H1 (cell line): ENCODE data around the gene RELN.

ENCODE experiments used
- CTCF ChIP-seq, 3 experiments: IDR thresholded peaks; 1 replicate in 2 of 3; 2 replicates in 1 of 3; pipeline versions ENCODE4 v1.5.1 to v1.6.1; 2011; ENCODE audit warnings: low read length in 3 of 3, mild to moderate bottlenecking in 3 of 3, inconsistent platforms in 2 of 3, low read depth in 1 of 3, moderate library complexity in 1 of 3; ENCODE audit not compliant: insufficient read depth in 1 of 3; ENCODE audit errors: control extremely low read depth in 1 of 3
- TAF1 ChIP-seq: IDR thresholded peaks from 2 replicates; pipeline ENCODE4 v1.6.1; 2011; ENCODE audit warnings: mild to moderate bottlenecking, low read depth, low read length

DNA sequence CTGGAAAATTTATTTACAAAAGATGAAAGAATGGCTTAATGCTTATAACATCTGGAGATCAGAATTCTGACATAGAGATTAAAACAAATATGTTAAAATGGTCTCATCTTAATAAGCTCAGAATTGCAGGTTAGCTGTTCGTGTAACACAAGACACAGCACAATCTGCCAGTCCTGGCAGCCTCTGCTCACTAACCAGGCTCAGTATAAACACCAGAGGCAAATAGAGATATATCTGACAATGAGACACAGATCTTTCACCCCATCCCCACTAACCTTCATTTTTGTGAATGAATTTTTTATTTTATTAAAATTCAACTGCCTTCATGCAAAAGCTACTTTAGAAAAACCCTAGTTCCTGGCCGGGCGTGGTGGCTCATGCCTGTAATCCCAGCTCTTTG, 51.8 kb downstream of the RELN start:
- TF ChIP-seq TAF1 (no peak), CTCF (IDR thresholded peaks at IDR 0.05; ENCODE audit: control extremely low read depth in 1 of 3, insufficient read depth in 1 of 3, low read depth in 1 of 3, low read length in 3 of 3) (no peak)
